Coronary artery (tissue), 2 donors: ENCODE data around the gene NARS2.

ENCODE experiments used
- DNase-seq: peaks from one replicate; pipeline ENCODE4 v3.0.0-alpha.2; 2017; ENCODE audit warnings: low spot score
- H3K27ac ChIP-seq, 2 donors: fragments of 200-600 bp; sonication (generic); one replicate each; pipeline ENCODE4 v1.5.1; 2016 to 2019
- H3K4me3 ChIP-seq: fragments of 200-600 bp; sonication (generic); 2 replicates; pipeline ENCODE4 v1.5.1; 2016; ENCODE audit warnings: mild to moderate bottlenecking, moderate library complexity
- TF ChIP-seq, protein P1 (sequence below): fragments of 200-600 bp; sonication (generic); IDR thresholded peaks from one replicate; pipeline ENCODE4 v1.5.1; 2019; ENCODE audit warnings: antibody characterized with exemption

The NARS2 gene

DNA sequence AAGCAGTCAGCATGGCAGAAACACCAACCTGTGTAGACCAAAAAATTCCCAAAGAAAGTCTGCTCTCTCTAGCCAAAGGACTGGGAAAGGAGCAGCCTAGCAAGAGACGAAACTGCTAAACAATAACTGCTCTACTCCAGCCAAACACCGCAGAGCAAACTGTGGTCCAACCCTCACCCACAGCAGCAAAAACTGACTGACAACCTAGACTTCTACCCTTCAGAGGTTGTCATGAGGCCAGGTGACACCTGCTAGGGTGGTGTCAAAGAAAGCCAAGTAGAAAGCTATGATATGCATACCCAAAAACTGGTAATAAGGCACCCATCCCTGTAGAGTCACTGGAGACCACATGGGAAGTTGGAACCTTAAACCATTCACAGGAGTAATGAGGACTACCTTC lies 168.9 kb downstream of the NARS2 start:
- DNase-seq: no peak

DNA sequence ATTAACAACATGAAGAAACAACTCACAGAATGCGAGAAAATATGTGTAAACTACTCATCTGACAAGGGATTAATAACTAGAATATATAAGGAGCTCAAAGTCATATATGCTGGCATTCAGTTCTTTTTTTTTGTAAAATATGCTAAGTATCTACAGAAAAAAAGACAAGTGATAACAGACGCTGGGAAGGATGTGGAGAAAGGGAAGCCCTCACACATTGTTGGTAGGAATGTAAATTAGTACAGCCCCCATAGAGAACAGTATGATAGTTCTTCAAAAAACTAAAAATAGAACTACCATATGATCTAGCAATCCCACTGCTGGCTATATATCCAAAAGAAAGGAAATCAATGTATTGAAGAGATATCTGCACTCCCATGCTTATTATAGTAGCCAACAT lies 170.9 kb downstream of the NARS2 start:
- Histone ChIP-seq H3K27ac (no peak overlapping the region), H3K4me3 (no peak overlapping the region)
- DNase-seq: no peak
- TF ChIP-seq, protein P1, sequence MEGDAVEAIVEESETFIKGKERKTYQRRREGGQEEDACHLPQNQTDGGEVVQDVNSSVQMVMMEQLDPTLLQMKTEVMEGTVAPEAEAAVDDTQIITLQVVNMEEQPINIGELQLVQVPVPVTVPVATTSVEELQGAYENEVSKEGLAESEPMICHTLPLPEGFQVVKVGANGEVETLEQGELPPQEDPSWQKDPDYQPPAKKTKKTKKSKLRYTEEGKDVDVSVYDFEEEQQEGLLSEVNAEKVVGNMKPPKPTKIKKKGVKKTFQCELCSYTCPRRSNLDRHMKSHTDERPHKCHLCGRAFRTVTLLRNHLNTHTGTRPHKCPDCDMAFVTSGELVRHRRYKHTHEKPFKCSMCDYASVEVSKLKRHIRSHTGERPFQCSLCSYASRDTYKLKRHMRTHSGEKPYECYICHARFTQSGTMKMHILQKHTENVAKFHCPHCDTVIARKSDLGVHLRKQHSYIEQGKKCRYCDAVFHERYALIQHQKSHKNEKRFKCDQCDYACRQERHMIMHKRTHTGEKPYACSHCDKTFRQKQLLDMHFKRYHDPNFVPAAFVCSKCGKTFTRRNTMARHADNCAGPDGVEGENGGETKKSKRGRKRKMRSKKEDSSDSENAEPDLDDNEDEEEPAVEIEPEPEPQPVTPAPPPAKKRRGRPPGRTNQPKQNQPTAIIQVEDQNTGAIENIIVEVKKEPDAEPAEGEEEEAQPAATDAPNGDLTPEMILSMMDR: no peak

More for the DNA sequence above, 168.9 kb downstream of the NARS2 start:
- H3K27ac ChIP-seq: no peak overlapping the region
- TF ChIP-seq, protein P1: no peak
- H3K4me3 ChIP-seq: no peak overlapping the region

DNA sequence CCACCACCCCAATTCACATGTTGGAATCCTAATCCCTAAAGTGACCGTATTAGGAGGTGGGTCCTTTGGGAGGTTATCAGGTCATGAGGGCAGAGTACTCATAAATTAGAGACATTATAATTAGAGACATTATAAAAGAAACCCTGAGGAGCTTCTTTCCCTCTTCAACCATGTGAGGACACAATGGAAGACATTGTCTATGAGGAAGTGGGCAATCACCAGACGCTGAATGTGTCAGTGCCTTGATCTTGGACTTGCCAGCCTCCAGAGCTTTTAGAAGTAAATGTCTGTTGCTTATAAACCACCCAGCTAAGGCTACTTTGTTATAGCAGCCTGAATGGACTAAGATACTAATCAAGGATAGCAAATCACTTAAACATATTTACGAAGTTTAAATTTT lies 171.8 kb downstream of the NARS2 start:
- no peak overlapping the region for H3K27ac ChIP-seq
- TF ChIP-seq, protein P1: no peak
- no peak overlapping the region for H3K4me3 ChIP-seq
- no peak for DNase-seq

DNA sequence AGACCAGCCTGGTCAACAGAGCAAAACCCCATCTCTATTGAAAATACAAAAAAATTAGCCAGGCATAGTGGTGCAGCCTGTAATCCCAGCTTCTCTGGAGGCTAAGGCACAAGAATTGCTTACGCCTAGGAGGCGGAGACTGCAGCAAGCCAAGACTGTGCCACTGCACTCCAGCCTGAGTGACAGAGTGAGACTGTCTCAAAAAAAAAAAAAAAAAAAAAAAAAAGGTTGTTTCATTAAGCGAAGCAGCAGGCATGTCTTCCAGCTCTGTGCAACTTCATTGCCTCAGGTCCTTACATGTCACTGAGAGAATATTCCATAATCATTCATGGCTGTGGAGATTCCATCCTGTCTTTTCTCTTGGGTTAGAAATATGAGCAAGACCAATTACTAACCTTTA lies 174.0 kb downstream of the NARS2 start:
- Histone ChIP-seq H3K4me3 (no peak overlapping the region), H3K27ac (no peak overlapping the region)
- no peak for DNase-seq
- TF ChIP-seq, protein P1: no peak

DNA sequence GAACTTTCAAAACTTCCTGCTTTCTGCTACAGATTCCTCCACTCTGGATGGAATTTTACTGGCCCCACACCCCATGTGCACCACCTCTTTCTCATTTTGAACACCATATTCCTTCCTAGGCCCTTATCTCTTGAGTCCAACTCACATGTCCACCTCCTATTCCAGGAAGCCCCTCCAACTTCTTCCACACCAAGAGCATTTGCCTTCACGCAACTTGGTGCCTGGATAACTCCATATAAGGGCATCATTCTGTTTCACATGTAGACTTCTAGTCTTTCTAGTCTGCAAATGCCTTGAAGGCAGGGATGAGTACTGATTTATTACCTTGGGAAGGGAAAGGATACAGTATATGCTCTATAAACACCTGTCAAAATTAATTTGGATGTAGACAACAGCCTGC lies 174.5 kb downstream of the NARS2 start:
- Histone ChIP-seq H3K4me3 (no peak overlapping the region), H3K27ac (no peak overlapping the region)
- TF ChIP-seq, protein P1: no peak
- DNase-seq: no peak

DNA sequence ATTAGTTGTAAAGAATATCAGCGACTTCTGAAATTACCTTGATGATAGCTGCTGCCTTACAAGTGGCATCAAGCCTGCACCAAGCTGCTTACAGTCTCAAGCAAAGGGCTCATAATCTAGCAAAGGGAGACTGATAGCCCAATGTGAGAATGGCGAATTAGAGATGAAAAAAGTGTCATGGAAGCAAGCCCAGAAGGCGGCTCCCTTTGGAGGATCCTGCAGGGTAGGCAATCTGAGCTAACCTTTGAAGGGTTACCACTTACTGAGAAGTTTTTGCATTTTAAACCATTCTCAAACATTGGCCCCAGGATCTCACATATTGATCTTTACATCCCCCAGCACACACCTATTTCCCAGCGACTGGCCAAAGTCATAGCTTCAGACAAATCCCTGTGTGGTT lies 175.5 kb downstream of the NARS2 start:
- TF ChIP-seq, protein P1: no peak

DNA sequence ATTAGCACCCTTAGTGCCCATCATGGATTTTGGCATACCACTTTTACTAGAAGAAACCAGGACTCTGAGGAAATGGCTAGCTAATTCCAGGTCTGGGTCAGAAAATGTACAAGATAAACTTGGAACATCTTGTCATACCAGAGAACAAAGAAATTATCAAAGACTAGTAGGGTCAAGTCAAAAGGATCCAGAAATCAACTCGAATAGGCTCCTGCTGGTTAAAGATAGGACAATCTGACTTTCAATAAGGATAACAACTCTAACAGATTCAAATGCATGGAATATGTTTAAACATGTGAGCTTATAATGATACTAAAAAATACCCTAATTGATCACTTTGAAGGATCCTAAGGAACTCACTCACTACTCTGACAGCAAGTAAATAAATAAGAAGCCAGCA lies 175.9 kb downstream of the NARS2 start:
- TF ChIP-seq, protein P1: no peak
- Histone ChIP-seq H3K27ac (no peak overlapping the region), H3K4me3 (no peak overlapping the region)
- no peak for DNase-seq

More for the DNA sequence above, 175.5 kb downstream of the NARS2 start:
- DNase-seq: no peak
- Histone ChIP-seq H3K4me3 (no peak overlapping the region), H3K27ac (no peak overlapping the region)
